ENCODE results near the gene PJA2. TPM values are rescaled to one million over a fixed set of nuclear protein-coding genes. Genes with fewer than 3 reads are reported as not detected.

Gene PJA2
- total and polyA plus RNA-seq, 9 of the 15 experiments (the other 6 are each of a cell fraction or from before 2014, with no cell fraction given) = 25.1 to 82.1 (median 50.1) TPM

DNA sequence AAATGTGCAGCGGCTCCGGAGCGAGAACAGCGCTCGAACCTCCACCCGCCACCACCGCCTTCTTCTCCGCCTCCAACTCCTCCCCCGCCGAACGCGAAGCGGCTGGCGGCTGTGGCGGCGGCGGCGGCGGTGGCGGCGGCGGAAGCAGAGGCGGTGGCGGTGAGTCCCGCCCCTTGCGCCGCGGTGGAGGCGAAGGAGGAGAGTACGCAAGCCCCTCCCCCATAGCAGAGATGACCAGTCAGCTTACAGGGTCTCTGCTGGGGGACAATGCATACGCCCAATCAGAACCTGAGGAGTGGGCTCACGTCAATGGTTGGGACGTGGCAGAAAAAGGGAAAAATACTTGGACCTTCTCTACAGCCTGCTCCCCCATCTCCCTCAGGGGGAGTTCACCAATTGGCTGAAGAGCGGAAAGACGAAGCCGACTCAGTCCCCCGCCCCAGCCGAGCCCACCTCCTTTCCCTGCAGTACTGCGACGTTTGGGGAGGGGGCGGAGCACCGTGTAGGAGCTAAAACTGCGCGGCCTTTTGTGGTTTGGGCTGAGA, at the start of gene PJA2 (continued):
- TF ChIP-seq, protein P1, sequence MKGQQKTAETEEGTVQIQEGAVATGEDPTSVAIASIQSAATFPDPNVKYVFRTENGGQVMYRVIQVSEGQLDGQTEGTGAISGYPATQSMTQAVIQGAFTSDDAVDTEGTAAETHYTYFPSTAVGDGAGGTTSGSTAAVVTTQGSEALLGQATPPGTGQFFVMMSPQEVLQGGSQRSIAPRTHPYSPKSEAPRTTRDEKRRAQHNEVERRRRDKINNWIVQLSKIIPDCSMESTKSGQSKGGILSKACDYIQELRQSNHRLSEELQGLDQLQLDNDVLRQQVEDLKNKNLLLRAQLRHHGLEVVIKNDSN (CRISPR knock-in tag; IDR thresholded peaks at IDR 0.05) = no peak
- TF ChIP-seq PRMT5 (CRISPR knock-in tag; IDR thresholded peaks at IDR 0.05) (no peak), SUPT5H (IDR thresholded peaks at IDR 0.05) (no peak), HLTF (IDR thresholded peaks at IDR 0.05) (no peak), PHB (CRISPR knock-in tag; IDR thresholded peaks at IDR 0.05) (no peak), CHD1 (IDR thresholded peaks at IDR 0.05; ENCODE audit: low read length) (no peak), RBM39 (optimal IDR thresholded peaks at IDR 0.05; ENCODE audit: low read depth, low read length) (no peak), HDAC6 (IDR thresholded peaks at IDR 0.05; ENCODE audit: low read depth, low read length) (no peak), NEUROD1 (IDR thresholded peaks at IDR 0.05; ENCODE audit: borderline replicate concordance, low read depth, low read length, partially characterized antibody) (peak; percentile 55), KDM1A (IDR thresholded peaks at IDR 0.05) (no peak), CSDE1 (IDR thresholded peaks at IDR 0.05) (no peak), ZNF696 (CRISPR knock-in tag; conservative IDR thresholded peaks at IDR 0.05) (no peak), RBBP5 (IDR thresholded peaks at IDR 0.05; ENCODE audit: borderline replicate concordance, insufficient read depth, low read length, poor library complexity, severe bottlenecking) (no peak), FOXP1 (CRISPR knock-in tag; IDR thresholded peaks at IDR 0.05) (no peak; the same call in 1 of the 2 replicates)
- TF ChIP-seq, protein P2, sequence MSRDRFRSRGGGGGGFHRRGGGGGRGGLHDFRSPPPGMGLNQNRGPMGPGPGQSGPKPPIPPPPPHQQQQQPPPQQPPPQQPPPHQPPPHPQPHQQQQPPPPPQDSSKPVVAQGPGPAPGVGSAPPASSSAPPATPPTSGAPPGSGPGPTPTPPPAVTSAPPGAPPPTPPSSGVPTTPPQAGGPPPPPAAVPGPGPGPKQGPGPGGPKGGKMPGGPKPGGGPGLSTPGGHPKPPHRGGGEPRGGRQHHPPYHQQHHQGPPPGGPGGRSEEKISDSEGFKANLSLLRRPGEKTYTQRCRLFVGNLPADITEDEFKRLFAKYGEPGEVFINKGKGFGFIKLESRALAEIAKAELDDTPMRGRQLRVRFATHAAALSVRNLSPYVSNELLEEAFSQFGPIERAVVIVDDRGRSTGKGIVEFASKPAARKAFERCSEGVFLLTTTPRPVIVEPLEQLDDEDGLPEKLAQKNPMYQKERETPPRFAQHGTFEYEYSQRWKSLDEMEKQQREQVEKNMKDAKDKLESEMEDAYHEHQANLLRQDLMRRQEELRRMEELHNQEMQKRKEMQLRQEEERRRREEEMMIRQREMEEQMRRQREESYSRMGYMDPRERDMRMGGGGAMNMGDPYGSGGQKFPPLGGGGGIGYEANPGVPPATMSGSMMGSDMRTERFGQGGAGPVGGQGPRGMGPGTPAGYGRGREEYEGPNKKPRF (IDR thresholded peaks at IDR 0.05; ENCODE audit: low read depth, low read length) = no peak
- TF ChIP-seq, protein P3, sequence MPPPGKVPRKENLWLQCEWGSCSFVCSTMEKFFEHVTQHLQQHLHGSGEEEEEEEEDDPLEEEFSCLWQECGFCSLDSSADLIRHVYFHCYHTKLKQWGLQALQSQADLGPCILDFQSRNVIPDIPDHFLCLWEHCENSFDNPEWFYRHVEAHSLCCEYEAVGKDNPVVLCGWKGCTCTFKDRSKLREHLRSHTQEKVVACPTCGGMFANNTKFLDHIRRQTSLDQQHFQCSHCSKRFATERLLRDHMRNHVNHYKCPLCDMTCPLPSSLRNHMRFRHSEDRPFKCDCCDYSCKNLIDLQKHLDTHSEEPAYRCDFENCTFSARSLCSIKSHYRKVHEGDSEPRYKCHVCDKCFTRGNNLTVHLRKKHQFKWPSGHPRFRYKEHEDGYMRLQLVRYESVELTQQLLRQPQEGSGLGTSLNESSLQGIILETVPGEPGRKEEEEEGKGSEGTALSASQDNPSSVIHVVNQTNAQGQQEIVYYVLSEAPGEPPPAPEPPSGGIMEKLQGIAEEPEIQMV (tag; conservative IDR thresholded peaks at IDR 0.05; ENCODE audit: low read depth) = no peak
- TF ChIP-seq, protein P4, sequence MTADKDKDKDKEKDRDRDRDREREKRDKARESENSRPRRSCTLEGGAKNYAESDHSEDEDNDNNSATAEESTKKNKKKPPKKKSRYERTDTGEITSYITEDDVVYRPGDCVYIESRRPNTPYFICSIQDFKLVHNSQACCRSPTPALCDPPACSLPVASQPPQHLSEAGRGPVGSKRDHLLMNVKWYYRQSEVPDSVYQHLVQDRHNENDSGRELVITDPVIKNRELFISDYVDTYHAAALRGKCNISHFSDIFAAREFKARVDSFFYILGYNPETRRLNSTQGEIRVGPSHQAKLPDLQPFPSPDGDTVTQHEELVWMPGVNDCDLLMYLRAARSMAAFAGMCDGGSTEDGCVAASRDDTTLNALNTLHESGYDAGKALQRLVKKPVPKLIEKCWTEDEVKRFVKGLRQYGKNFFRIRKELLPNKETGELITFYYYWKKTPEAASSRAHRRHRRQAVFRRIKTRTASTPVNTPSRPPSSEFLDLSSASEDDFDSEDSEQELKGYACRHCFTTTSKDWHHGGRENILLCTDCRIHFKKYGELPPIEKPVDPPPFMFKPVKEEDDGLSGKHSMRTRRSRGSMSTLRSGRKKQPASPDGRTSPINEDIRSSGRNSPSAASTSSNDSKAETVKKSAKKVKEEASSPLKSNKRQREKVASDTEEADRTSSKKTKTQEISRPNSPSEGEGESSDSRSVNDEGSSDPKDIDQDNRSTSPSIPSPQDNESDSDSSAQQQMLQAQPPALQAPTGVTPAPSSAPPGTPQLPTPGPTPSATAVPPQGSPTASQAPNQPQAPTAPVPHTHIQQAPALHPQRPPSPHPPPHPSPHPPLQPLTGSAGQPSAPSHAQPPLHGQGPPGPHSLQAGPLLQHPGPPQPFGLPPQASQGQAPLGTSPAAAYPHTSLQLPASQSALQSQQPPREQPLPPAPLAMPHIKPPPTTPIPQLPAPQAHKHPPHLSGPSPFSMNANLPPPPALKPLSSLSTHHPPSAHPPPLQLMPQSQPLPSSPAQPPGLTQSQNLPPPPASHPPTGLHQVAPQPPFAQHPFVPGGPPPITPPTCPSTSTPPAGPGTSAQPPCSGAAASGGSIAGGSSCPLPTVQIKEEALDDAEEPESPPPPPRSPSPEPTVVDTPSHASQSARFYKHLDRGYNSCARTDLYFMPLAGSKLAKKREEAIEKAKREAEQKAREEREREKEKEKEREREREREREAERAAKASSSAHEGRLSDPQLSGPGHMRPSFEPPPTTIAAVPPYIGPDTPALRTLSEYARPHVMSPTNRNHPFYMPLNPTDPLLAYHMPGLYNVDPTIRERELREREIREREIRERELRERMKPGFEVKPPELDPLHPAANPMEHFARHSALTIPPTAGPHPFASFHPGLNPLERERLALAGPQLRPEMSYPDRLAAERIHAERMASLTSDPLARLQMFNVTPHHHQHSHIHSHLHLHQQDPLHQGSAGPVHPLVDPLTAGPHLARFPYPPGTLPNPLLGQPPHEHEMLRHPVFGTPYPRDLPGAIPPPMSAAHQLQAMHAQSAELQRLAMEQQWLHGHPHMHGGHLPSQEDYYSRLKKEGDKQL (CRISPR knock-in tag; IDR thresholded peaks at IDR 0.05; ENCODE audit: borderline replicate concordance) = no peak
- TF ChIP-seq, protein P5, sequence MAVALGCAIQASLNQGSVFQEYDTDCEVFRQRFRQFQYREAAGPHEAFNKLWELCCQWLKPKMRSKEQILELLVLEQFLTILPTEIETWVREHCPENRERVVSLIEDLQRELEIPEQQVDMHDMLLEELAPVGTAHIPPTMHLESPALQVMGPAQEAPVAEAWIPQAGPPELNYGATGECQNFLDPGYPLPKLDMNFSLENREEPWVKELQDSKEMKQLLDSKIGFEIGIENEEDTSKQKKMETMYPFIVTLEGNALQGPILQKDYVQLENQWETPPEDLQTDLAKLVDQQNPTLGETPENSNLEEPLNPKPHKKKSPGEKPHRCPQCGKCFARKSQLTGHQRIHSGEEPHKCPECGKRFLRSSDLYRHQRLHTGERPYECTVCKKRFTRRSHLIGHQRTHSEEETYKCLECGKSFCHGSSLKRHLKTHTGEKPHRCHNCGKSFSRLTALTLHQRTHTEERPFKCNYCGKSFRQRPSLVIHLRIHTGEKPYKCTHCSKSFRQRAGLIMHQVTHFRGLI (CRISPR knock-in tag; IDR thresholded peaks at IDR 0.05) = no peak
